Calu3 (cell line): ENCODE data around the gene POM121L12. TPM values are rescaled to one million over a fixed set of nuclear protein-coding genes. Genes with fewer than 3 reads are reported as not detected.

Experiments
- Bru-seq: library from RNA; stranded (reverse); fragments of 400-500 nt; gene quantifications from one replicate; lab custom pipeline; 2021; lab: Mats Ljungman, UMichigan
- BruChase-seq, 2 experiments: library from RNA; stranded (reverse); fragments of 400-500 nt; gene quantifications; one replicate each; lab custom pipeline; 2021; lab: Mats Ljungman, UMichigan
- BruUV-seq: library from RNA; stranded (reverse); fragments of 400-500 nt; replicated peaks from 2 replicates; lab custom pipeline; 2021; lab: Mats Ljungman, UMichigan
- CTCF ChIA-PET: fragments of 300-600 bp; sonication (Branson Sonifier 250); formaldehyde crosslinking; loops from one replicate; lab custom pipeline; 2022; ENCODE audit warnings: antibody characterized with exemption; lab: Charles Lee
- DNase-seq: peaks from one replicate; pipeline ENCODE4 v3.0.0; 2022
- H3K27ac Mint-ChIP-seq: one replicate; pipeline ENCODE4 v1.8.0; 2022; ENCODE audit warnings: mixed read lengths; ENCODE audit not compliant: unreplicated experiment
- H3K27me3 Mint-ChIP-seq: one replicate; pipeline ENCODE4 v1.8.0; 2022; ENCODE audit warnings: mixed read lengths; ENCODE audit not compliant: unreplicated experiment
- H3K36me3 Mint-ChIP-seq: one replicate; pipeline ENCODE4 v1.8.0; 2022; ENCODE audit warnings: mild to moderate bottlenecking, moderate library complexity, mixed read lengths; ENCODE audit not compliant: insufficient read depth, unreplicated experiment
- H3K4me1 Mint-ChIP-seq: one replicate; pipeline ENCODE4 v1.8.0; 2022; ENCODE audit warnings: mild to moderate bottlenecking, low read depth, mixed read lengths; ENCODE audit not compliant: unreplicated experiment
- H3K4me3 Mint-ChIP-seq: one replicate; pipeline ENCODE4 v1.8.0; 2022; ENCODE audit warnings: mild to moderate bottlenecking, low read depth, moderate library complexity, mixed read lengths; ENCODE audit not compliant: unreplicated experiment
- H3K9me3 Mint-ChIP-seq: one replicate; pipeline ENCODE4 v1.8.0; 2022; ENCODE audit warnings: low read depth, mixed read lengths; ENCODE audit not compliant: unreplicated experiment
- CTCF ChIP-seq: fragments of 200-600 bp; IDR thresholded peaks from one replicate; pipeline ENCODE4 v1.8.0; 2022; ENCODE audit warnings: antibody characterized with exemption; ENCODE audit not compliant: unreplicated experiment
- intact Hi-C: fragments of 100-400 bp; cut with micrococcal nuclease; formaldehyde crosslinking; loops from one replicate; pipeline ENCODE4 v1.10.0; 2022; ENCODE audit not compliant: unreplicated experiment
- long read RNA-seq: library from polyadenylated mRNA; stranded (forward); transcript quantifications from one replicate; pipeline ENCODE4 v2.0.0, GENCODE V29; 2022
- total RNA-seq: library from RNA; stranded (reverse); gene quantifications from 2 replicates; pipeline ENCODE4 v1.2.3, GENCODE V29; 2022

POM121L12 gene
- total RNA-seq: not detected in 2 replicates
- not detected for Bru-seq, nascent RNA
- not detected for BruChase-seq, experiment 1, labeled RNA remaining after a 6-hour chase
- not detected for BruChase-seq, experiment 2, labeled RNA remaining after a 2-hour chase
- long read RNA-seq: 0 reads

- no peaks in the 10 kb centered on the region for H3K4me1 Mint-ChIP-seq
These were observed at the start of gene POM121L12 for GRCh38 chr7:53035499-53036412. TSS of gene POM121L12 (plus strand) at chr7:53035633. CDS start at chr7:53035672, 39 bp downstream.

GRCh38 chr7:52992001-52992400 lies 43.4 kb upstream of the POM121L12 start:
- no peak overlapping the region for H3K27ac Mint-ChIP-seq
- H3K4me1 Mint-ChIP-seq: no peaks in the 10 kb centered on the region
- H3K9me3 Mint-ChIP-seq: peaks cover 33% of the 10 kb centered on the region
- CTCF ChIA-PET: interaction anchor here (0.7 kb wide), 1 partner anchor 636 kb away, joined by 3 read pairs; no protein-coding TSS in a partner anchor
- no peaks in the 10 kb centered on the region for H3K27me3 Mint-ChIP-seq
- BruUV-seq: no TSS peak
- DNase-seq: no peak
- no peaks in the 10 kb centered on the region for H3K36me3 Mint-ChIP-seq
- H3K4me3 Mint-ChIP-seq: no peak overlapping the region
- intact Hi-C loops: no loop called here
- no peak for TF ChIP-seq CTCF

More at GRCh38 chr7:53035499-53036412, at the start of gene POM121L12:
- Mint-ChIP-seq H3K27me3 (no peaks in the 10 kb centered on the region), H3K9me3 (peaks cover 16% of the 10 kb centered on the region), H3K36me3 (no peaks in the 10 kb centered on the region), H3K4me3 (no peak within 1 kb of the TSS), H3K27ac (no peak within 1 kb of the TSS)
- BruUV-seq: no TSS peak
- CTCF ChIA-PET: interaction anchor here (0.7 kb wide), 1 partner anchor 1280 kb away, joined by 6 read pairs; no protein-coding TSS in a partner anchor
- no peak for TF ChIP-seq CTCF
- DNase-seq: no peak
- intact Hi-C loops: no loop called here

- H3K27me3 Mint-ChIP-seq: no peaks in the 10 kb centered on the region
- no peak overlapping the region for H3K4me3 Mint-ChIP-seq
- CTCF ChIA-PET: no interaction called here
- BruUV-seq: no TSS peak
- intact Hi-C loops: no loop called here
- peaks cover 31% of the 10 kb centered on the region for H3K9me3 Mint-ChIP-seq
- DNase-seq: no peak
- no peaks in the 10 kb centered on the region for H3K4me1 Mint-ChIP-seq
- H3K36me3 Mint-ChIP-seq: no peaks in the 10 kb centered on the region
- TF ChIP-seq CTCF: no peak
- no peak overlapping the region for H3K27ac Mint-ChIP-seq
These were observed 42.8 kb upstream of the POM121L12 start for GRCh38 chr7:52992479-52993162.

- H3K9me3 Mint-ChIP-seq: peaks cover 29% of the 10 kb centered on the region
- DNase-seq: no peak
- BruUV-seq: no TSS peak
- CTCF ChIA-PET: no interaction called here
- no peaks in the 10 kb centered on the region for H3K4me1 Mint-ChIP-seq
- H3K27me3 Mint-ChIP-seq: no peaks in the 10 kb centered on the region
- TF ChIP-seq CTCF: no peak
- no peak overlapping the region for H3K27ac Mint-ChIP-seq
- intact Hi-C loops: no loop called here
- H3K4me3 Mint-ChIP-seq: no peak overlapping the region
- H3K36me3 Mint-ChIP-seq: no peaks in the 10 kb centered on the region
These were observed 39.8 kb upstream of the POM121L12 start for GRCh38 chr7:52995676-52996075.
